Endometrial microvascular endothelial cells (primary cell): ENCODE data around the gene SNTG2. TPM values are rescaled to one million over a fixed set of nuclear protein-coding genes. Genes with fewer than 3 reads are reported as not detected.
"Not testable (repeated sequence)": the region's sequence is repeated elsewhere in the genome, so short reads cannot be mapped to it uniquely, and the experiment has no call there.

Source experiments
- in situ Hi-C: cut with HindIII; loops from 2 replicates; pipeline ENCODE4 v1.10.0; 2017; ENCODE audit warnings: low sequenced_read_pairs, low pct_unique_long_range_greater_than_20kb; ENCODE audit errors: inconsistent ontology term
- total RNA-seq: library from RNA; depleted of rRNA; stranded (reverse); fragments of >200 nt; gene quantifications from one replicate; pipeline ENCODE4 v1.2.3, GENCODE V29; 2015; ENCODE audit errors: inconsistent ontology term

SNTG2 gene
- total RNA-seq, 1 donor from 2014 or later: not detected

GRCh38 chr2:1360557-1361250, 410.1 kb downstream of the SNTG2 start:
- in situ Hi-C loops: no loop called here

GRCh38 chr2:1363367-1363766, 412.7 kb downstream of the SNTG2 start:
- in situ Hi-C loops: no loop called here

GRCh38 chr2:1366546-1367134, 416.0 kb downstream of the SNTG2 start:
- in situ Hi-C loops: no loop called here

- in situ Hi-C loops: no loop called here
These were observed 417.0 kb downstream of the SNTG2 start for GRCh38 chr2:1367601-1368000.

- in situ Hi-C loops: no loop called here
These were observed 419.3 kb downstream of the SNTG2 start for GRCh38 chr2:1369905-1370304.

- in situ Hi-C loops: no loop called here
These were observed 419.8 kb downstream of the SNTG2 start for GRCh38 chr2:1370461-1370860.

- in situ Hi-C loops: no loop called here
These were observed 420.4 kb downstream of the SNTG2 start for GRCh38 chr2:1371082-1371481.

GRCh38 chr2:1373830-1374229, 423.2 kb downstream of the SNTG2 start:
- in situ Hi-C loops: no loop called here

GRCh38 chr2:1374287-1374686, 423.6 kb downstream of the SNTG2 start:
- in situ Hi-C loops: no loop called here

GRCh38 chr2:1375794-1376193, 425.1 kb downstream of the SNTG2 start:
- in situ Hi-C loops: no loop called here

GRCh38 chr2:1377473-1377872, 426.8 kb downstream of the SNTG2 start:
- in situ Hi-C loops: no loop called here

- in situ Hi-C loops: no loop called here
These were observed 428.0 kb downstream of the SNTG2 start for GRCh38 chr2:1378456-1379150.

GRCh38 chr2:1381644-1382043, 431.0 kb downstream of the SNTG2 start:
- in situ Hi-C loops: no loop called here

GRCh38 chr2:1387954-1388725, 437.5 kb downstream of the SNTG2 start:
- in situ Hi-C loops: not testable (repeated sequence)

- in situ Hi-C loops: not testable (repeated sequence)
These were observed 439.5 kb downstream of the SNTG2 start for GRCh38 chr2:1390118-1390517.

- in situ Hi-C loops: no loop called here
These were observed 442.7 kb downstream of the SNTG2 start for GRCh38 chr2:1393321-1393720.

GRCh38 chr2:1394709-1395408, 444.2 kb downstream of the SNTG2 start:
- in situ Hi-C loops: no loop called here

- in situ Hi-C loops: no loop called here
These were observed 446.7 kb downstream of the SNTG2 start for GRCh38 chr2:1397350-1397749.

GRCh38 chr2:1398191-1398590, 447.5 kb downstream of the SNTG2 start:
- in situ Hi-C loops: no loop called here
